HG03460 (cell line): Measurements from ENCODE around the gene SRGAP1.
"Not testable (repeated sequence)": the region's sequence is repeated elsewhere in the genome, so short reads cannot be mapped to it uniquely, and the experiment has no call there.

Experiments used
- ATAC-seq: cut with Tn5 transposase; IDR thresholded peaks from one replicate; pipeline ENCODE4 v1.9.1; 2021; ENCODE audit not compliant: unreplicated experiment

The SRGAP1 gene

DNA sequence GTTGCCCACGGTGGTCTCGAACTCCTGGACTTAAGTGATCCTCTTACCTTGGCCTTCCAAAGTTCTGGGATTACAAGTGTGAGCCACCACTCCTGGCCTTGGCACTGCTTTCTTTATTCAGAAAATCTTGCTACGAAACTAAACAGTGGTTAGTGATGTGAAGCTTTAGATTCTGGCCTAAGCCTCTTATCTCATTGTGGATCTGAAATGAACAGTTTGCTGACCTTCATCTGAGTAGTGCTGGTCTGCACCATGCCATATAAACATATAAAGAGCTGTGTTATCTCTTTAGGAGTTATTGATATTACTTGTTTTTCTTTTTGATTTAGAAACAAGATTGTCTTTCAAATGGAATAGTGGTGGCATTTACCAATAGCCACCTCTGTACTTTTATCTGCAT is 22.6 kb downstream of the SRGAP1 start:
- ATAC-seq, result no peak

GRCh38 chr12:63869656-63870055 is 25.2 kb downstream of the SRGAP1 start:
- no peak for ATAC-seq

- no peak for ATAC-seq
These were observed 26.3 kb downstream of the SRGAP1 start for GRCh38 chr12:63870838-63871237.

DNA sequence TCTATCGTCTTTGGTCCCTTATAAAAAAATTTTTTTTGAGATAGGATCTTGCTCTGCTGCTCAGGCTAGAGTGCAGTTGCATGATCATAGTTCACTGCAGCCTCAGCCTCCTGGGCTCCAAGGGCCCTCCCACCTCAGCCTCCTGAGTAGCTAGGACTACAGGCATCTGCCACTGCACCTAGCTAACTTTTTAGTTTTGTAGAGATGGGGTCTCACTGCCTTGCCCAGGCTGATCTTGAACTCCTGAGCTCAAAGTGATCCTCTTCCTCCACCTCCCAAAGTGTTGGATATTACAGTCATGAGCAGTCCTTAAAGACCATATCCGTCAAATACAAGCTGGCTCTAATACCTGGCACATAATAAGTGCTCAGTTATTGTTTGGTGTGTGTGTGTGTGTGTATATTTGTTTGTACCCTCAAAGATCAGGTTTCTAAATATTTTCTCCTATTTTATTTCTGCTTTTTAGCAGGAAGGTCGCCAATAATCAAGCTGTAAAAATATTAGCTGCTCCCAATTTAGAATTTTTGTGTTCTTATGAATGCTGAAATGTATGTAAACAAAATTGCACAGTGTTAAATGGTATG is 30.5 kb downstream of the SRGAP1 start:
- no peak for ATAC-seq

- ATAC-seq, result no peak
These were observed 31.2 kb downstream of the SRGAP1 start for GRCh38 chr12:63875703-63876102.

DNA sequence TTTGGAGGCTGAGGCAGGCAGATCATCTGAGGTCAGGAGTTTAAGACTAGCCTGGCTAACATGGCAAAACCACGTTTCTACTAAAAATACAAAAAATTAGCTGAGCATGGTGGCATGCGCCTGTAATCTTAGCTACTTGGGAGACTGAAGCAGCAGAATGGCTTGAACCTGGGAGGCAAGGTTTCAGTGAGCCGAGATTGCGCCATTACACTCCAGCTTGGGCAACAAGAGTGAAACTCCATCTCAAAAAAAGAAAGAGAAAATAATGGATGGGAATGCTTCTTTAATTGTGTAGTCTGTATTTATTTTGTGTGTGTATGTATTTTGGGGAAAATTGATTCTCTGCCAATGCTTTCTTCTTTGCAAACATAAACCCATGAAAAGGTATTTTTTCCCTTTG is 32.5 kb downstream of the SRGAP1 start:
- ATAC-seq, result no peak

GRCh38 chr12:63877693-63878092 is 33.2 kb downstream of the SRGAP1 start:
- ATAC-seq, result no peak

GRCh38 chr12:63880235-63880634 is 35.7 kb downstream of the SRGAP1 start:
- not testable (repeated sequence) for ATAC-seq

DNA sequence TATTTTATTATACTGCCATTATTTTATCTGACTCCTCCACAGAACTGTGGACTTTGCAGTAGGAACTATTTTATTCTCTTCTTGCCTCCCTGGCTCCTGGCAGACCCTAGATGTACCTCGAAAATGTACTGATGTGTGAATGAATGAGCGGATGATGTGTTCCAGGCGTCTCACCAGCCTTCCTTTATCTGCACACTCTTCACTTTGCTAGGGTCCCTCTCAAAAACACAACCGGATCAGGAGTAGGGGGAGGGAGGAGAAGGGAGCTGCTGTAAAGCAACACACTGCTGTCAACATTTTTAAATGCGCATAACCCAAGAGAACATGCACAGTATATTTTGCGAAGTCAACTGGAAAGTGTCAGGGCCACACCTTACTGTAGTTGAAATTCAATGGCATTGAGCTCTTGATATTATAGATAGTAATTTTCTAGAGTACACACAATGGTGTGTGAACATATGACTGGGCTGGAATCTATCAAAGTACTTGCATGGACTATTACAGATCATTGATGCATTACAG is 36.3 kb downstream of the SRGAP1 start:
- no peak for ATAC-seq

GRCh38 chr12:63882844-63883243 is 38.3 kb downstream of the SRGAP1 start:
- no peak for ATAC-seq

GRCh38 chr12:63885401-63885800 is 40.9 kb downstream of the SRGAP1 start:
- ATAC-seq, result no peak

DNA sequence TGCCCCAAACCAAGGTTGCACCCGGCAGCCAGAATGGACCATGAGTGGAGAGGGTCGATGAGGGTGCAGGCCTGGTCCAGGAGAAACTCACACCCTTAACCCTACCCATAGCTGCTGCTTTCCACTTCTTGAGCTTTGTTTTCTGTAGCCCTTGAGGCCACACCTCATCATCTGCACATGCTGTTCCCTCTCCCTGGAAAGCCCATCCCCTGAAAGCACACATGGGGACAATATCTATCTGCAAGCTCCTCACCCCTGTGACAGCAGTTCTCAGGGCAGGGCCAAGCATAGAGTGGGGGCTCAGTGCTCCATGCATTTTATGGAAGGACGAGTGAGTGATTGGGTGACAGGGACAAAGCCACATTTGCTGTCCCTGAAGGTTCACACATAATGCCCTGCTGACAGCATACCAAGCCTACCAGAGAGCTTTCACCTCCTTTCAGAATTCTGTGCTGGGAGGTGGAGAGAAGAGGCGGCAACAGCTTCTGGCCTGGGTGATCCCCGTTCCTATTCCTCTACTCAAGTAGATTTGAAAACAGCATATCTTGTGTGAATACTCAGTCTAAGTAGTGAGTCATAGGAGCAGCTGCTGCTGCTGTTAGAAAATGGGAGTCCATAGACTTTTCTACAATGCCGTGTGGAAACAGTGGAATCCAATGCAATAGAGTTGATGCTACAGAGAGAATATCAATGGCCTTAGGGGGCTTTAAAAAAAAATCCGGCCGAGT is 44.6 kb downstream of the SRGAP1 start:
- ATAC-seq, result no peak

DNA sequence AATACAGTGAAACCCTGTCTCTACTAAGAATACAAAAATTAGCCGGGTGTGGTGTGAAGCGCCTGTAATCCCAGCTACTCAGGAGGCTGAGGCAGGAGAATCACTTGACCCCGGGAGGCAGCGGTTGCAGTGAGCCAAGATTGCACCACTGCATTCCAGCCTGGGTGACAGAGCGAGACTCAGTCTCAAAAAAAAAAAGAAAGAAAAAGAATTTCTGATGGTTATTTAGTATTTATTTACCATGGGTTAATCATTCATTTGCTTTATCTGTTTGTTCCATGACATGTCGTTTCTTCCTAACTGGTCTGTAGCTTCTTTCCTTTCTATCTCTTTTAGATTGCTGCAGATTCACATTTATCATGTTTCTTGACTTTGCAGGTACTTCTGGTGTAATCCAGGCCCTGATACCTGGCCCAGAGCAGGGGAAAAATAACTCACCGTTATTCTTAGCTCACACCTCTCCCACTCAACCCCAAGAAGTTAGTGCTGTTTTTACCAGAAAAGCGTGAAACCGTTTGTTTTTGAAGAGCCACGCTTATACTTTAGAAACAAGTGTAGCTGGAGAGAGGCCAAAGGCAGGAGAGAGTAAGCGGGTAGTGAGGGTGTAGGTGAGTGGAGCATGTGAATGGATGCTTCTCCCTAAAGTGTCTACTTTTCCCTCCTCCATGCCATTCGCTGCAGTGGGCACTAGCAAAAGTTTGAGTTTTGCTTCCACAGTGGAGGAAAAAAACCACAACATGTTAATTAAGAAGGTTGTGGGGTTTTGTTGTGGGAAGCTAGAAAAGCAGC is 45.4 kb downstream of the SRGAP1 start:
- no peak for ATAC-seq

GRCh38 chr12:63893170-63893569 is 48.7 kb downstream of the SRGAP1 start:
- no peak for ATAC-seq

GRCh38 chr12:63894132-63894531 is 49.6 kb downstream of the SRGAP1 start:
- no peak for ATAC-seq

GRCh38 chr12:63895841-63896240 is 51.3 kb downstream of the SRGAP1 start:
- no peak for ATAC-seq

DNA sequence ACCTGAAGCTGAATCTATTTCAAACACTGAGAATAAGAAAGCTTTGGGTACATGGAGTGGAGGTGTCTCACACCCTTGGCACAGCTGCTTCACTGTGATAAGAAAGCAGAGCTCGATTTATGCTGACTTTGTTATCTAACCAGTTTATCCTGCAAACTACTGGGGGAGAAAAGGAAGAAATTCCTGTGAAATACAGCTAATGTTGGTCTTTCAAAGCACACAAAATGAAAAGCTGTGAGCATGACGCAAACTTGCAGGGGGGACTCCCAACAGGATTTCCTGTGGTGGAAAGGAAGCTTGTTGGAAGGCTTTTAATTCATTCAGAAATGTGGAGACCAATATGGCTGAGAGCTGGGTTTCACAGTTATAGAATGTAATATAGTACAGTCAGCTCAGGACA is 53.4 kb downstream of the SRGAP1 start:
- no peak for ATAC-seq

- no peak for ATAC-seq
These were observed 54.4 kb downstream of the SRGAP1 start for GRCh38 chr12:63898764-63899337.

GRCh38 chr12:63899396-63899795 is 54.9 kb downstream of the SRGAP1 start:
- ATAC-seq, result no peak

- no peak for ATAC-seq
These were observed 56.7 kb downstream of the SRGAP1 start for GRCh38 chr12:63900922-63901793.

DNA sequence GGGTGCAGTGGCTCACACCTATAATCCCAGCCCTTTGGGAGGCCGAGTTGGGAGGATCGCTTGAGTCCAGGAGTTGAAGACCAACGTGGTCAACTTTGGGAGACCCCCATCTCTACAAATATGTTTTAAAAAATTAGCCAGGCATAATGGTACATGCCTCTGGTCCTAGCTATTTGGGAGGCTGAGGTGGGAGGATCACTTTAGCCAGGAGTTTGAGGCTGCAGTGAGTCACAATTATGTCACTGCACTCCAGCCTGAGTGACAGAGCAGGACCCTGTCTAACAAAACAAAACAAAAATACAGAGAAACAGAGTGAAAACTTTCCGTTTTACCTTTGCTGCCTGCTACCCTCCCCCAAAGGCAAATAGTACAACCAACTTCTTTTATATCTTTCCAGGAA is 60.2 kb downstream of the SRGAP1 start:
- ATAC-seq, result no peak
